ENCODE data around the gene OR6C65. TPM values are rescaled to one million over a fixed set of nuclear protein-coding genes. Genes with fewer than 3 reads are reported as not detected.

OR6C65 gene
- total RNA-seq, 1 experiment from 2014 or later: not detected

- no peak for TF ChIP-seq AFF4 (CRISPR knock-in tag; IDR thresholded peaks at IDR 0.05; ENCODE audit: borderline replicate concordance)
- TF ChIP-seq ELF4 (CRISPR knock-in tag; IDR thresholded peaks at IDR 0.05; ENCODE audit: low read depth): no peak
- TF ChIP-seq NR1H2 (CRISPR knock-in tag; IDR thresholded peaks at IDR 0.05): no peak
Measured at GRCh38 chr12:55443776-55444175, 43.4 kb downstream of the OR6C65 start, which contains the start of gene OR6C2 (continued).

GRCh38 chr12:55445357-55445756 lies 45.0 kb downstream of the OR6C65 start:
- ChIA-PET CTCF (interaction anchor here (1.8 kb wide), 1 partner anchor 174 kb away, joined by 10 read pairs; no protein-coding TSS in a partner anchor), POLR2A (no interaction called here)
- Mint-ChIP-seq H3K9me3 (peaks cover 27% of the 10 kb centered on the region), H3K27me3 (ENCODE audit: low read depth) (no peaks in the 10 kb centered on the region; the same call in 1 of the 2 replicates), H3K27ac (no peak overlapping the region), H3K4me3 (no peak overlapping the region), H3K36me3 (peaks cover 19% of the 10 kb centered on the region), H3K4me1 (no peaks in the 10 kb centered on the region)
- no peak for ATAC-seq
- no peak for DNase-seq (ENCODE audit: low spot score)
- TF ChIP-seq MXD4 (CRISPR knock-in tag; IDR thresholded peaks at IDR 0.05; ENCODE audit: borderline replicate concordance): no peak
- TF ChIP-seq CBFB (CRISPR knock-in tag; IDR thresholded peaks at IDR 0.05; ENCODE audit: low read depth): no peak
- no peak for TF ChIP-seq PREB (CRISPR knock-in tag; IDR thresholded peaks at IDR 0.05; ENCODE audit: borderline replicate concordance)
- TF ChIP-seq NFE2L1 (CRISPR knock-in tag; IDR thresholded peaks at IDR 0.05): no peak
- TF ChIP-seq, protein P1, sequence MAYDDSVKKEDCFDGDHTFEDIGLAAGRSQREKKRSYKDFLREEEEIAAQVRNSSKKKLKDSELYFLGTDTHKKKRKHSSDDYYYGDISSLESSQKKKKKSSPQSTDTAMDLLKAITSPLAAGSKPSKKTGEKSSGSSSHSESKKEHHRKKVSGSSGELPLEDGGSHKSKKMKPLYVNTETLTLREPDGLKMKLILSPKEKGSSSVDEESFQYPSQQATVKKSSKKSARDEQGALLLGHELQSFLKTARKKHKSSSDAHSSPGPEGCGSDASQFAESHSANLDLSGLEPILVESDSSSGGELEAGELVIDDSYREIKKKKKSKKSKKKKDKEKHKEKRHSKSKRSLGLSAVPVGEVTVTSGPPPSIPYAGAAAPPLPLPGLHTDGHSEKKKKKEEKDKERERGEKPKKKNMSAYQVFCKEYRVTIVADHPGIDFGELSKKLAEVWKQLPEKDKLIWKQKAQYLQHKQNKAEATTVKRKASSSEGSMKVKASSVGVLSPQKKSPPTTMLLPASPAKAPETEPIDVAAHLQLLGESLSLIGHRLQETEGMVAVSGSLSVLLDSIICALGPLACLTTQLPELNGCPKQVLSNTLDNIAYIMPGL (CRISPR knock-in tag; IDR thresholded peaks at IDR 0.05): no peak
- TF ChIP-seq, protein P2, sequence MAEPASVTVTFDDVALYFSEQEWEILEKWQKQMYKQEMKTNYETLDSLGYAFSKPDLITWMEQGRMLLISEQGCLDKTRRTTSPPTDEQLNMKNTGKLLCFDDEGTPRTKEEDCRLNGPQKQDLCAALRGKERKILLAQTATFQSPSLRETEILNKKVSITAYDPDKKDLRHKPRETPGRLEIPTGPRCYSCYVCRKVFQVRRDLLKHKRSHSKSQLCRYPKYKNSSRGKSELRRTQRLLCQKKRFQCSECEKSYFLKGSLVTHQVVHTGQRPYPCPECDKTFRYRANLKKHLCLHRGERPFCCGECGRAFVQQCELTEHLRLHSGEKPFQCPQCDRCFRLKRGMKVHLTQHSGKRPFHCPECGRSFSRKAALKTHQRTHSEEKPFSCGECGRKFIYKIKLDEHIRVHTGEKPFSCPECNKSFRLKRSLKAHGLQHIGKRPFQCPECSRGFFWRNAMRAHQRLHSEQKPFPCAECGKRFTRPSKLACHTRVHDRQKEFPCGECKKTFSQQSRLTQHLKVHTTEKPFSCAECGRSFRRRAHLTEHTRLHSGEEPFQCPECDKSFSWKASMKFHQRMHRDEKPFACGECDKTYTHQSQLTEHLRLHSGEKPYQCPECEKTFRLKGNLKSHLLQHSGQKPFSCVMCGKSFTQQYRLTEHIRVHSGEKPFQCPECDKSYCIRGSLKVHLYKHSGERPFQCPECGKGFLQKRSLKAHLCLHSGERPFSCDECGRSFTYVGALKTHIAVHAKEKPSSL (CRISPR knock-in tag; conservative IDR thresholded peaks at IDR 0.05): no peak
- TF ChIP-seq MAX (CRISPR knock-in tag; IDR thresholded peaks at IDR 0.05): no peak
- TF ChIP-seq IRF1 (CRISPR knock-in tag; IDR thresholded peaks at IDR 0.05): no peak
- TF ChIP-seq, protein P3, sequence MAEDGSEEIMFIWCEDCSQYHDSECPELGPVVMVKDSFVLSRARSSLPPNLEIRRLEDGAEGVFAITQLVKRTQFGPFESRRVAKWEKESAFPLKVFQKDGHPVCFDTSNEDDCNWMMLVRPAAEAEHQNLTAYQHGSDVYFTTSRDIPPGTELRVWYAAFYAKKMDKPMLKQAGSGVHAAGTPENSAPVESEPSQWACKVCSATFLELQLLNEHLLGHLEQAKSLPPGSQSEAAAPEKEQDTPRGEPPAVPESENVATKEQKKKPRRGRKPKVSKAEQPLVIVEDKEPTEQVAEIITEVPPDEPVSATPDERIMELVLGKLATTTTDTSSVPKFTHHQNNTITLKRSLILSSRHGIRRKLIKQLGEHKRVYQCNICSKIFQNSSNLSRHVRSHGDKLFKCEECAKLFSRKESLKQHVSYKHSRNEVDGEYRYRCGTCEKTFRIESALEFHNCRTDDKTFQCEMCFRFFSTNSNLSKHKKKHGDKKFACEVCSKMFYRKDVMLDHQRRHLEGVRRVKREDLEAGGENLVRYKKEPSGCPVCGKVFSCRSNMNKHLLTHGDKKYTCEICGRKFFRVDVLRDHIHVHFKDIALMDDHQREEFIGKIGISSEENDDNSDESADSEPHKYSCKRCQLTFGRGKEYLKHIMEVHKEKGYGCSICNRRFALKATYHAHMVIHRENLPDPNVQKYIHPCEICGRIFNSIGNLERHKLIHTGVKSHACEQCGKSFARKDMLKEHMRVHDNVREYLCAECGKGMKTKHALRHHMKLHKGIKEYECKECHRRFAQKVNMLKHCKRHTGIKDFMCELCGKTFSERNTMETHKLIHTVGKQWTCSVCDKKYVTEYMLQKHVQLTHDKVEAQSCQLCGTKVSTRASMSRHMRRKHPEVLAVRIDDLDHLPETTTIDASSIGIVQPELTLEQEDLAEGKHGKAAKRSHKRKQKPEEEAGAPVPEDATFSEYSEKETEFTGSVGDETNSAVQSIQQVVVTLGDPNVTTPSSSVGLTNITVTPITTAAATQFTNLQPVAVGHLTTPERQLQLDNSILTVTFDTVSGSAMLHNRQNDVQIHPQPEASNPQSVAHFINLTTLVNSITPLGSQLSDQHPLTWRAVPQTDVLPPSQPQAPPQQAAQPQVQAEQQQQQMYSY (CRISPR knock-in tag; IDR thresholded peaks at IDR 0.05): no peak
- TF ChIP-seq ZNF219 (CRISPR knock-in tag; IDR thresholded peaks at IDR 0.05; ENCODE audit: borderline replicate concordance): no peak
- TF ChIP-seq CREB1 (CRISPR knock-in tag; IDR thresholded peaks at IDR 0.05): no peak
- no peak for TF ChIP-seq ATF6 (CRISPR knock-in tag; IDR thresholded peaks at IDR 0.05)
- no peak for TF ChIP-seq ZNF121 (CRISPR knock-in tag; IDR thresholded peaks at IDR 0.05)
- no peak for TF ChIP-seq KAT7 (CRISPR knock-in tag; IDR thresholded peaks at IDR 0.05; ENCODE audit: borderline replicate concordance)
- TF ChIP-seq ATF3 (CRISPR knock-in tag; conservative IDR thresholded peaks at IDR 0.05): no peak
